Measurements from ENCODE around the gene ITIH3. TPM values are rescaled to one million over a fixed set of nuclear protein-coding genes. Genes with fewer than 3 reads are reported as not detected.

ITIH3 gene
- total RNA-seq, 3 donors from 2014 or later = 0.72 to 1.4 (median 0.89) TPM

DNA sequence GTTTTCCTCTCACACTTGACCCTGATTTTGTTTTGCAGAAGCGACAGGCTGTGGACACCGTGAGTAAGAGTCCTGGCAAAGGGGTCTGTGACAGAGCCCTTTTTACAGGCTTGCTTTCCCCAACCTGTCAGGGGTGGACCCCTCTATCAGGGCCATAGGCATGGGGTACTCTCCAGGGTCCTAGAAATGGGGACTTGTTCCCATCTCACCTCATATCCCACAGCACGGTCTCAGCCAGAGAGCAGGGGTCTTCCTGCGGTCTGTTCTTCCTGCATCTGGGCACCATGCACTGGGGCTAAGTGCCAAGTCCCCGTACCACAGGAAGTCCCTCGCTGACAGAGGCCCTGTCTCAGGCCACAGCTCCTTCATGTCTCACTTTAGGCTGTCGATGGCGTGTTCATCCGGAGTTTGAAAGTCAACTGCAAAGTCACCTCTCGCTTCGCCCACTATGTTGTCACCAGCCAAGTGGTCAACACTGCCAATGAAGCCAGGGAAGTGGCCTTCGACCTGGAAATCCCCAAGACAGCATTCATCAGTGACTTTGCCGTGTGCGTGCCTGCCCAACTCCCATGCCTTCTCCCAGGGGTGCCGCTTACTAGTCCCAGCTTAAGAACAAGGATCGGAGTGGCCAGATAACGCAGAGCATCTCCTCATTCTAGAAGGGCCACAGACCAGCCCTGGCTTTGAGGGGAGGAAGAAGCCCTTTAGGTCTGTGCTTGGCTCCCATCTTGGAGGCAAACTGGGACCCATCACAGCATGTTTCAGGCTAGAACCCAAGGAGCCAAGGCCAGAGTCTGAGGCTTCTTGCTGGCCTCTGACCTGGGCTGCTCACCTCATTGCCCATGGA lies 16.4 kb upstream of the ITIH3 start:
- no peak overlapping the region for H3K4me3 ChIP-seq
- ATAC-seq = no peak
- TF ChIP-seq, protein P1, sequence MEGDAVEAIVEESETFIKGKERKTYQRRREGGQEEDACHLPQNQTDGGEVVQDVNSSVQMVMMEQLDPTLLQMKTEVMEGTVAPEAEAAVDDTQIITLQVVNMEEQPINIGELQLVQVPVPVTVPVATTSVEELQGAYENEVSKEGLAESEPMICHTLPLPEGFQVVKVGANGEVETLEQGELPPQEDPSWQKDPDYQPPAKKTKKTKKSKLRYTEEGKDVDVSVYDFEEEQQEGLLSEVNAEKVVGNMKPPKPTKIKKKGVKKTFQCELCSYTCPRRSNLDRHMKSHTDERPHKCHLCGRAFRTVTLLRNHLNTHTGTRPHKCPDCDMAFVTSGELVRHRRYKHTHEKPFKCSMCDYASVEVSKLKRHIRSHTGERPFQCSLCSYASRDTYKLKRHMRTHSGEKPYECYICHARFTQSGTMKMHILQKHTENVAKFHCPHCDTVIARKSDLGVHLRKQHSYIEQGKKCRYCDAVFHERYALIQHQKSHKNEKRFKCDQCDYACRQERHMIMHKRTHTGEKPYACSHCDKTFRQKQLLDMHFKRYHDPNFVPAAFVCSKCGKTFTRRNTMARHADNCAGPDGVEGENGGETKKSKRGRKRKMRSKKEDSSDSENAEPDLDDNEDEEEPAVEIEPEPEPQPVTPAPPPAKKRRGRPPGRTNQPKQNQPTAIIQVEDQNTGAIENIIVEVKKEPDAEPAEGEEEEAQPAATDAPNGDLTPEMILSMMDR (IDR thresholded peaks at IDR 0.05) = no peak
- no peaks in the 10 kb centered on the region for H3K36me3 ChIP-seq (ENCODE audit: low read depth)
- DNase-seq = no peak
- no peaks in the 10 kb centered on the region for H3K9me3 ChIP-seq
- H3K4me1 ChIP-seq (ENCODE audit: low read depth) = no peaks in the 10 kb centered on the region
- intact Hi-C loops (cut with DNase I, micrococcal nuclease) = no loop called here

DNA sequence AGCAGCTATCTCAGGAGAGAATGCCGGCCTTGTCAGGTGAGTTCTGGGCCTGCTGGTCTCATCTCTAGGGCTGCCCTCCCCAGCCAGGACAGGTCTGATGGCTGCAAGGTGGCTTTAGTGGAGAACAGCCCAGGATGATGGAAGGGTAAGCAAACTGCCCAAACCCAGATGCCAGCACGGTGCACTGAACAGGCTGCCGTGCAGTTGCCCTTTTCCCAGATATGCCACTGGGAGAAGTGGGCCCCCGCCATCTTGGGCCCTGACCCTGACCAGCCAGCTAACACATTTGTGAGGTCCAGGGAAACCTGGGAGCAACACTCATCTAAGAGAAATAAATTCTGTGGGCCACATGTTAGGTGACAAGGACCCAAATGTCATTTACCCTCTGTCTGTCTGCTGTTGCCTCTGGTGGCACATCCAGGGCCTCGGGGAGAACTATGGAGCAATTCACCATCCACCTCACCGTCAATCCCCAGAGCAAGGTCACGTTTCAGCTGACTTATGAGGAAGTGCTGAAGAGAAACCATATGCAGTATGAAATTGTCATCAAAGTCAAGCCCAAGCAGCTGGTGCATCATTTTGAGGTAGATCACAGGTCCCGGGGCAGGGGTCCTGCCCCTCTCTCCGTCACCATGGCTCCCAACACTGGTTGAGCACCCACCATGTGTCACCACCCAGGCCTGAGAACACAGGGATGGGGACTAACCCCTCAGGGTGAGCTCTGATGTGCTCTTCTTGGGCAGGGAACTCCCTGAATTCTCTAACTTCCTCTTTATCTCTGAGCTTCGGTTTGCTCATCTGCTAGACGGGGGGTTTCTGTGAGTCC lies 15.4 kb upstream of the ITIH3 start:
- TF ChIP-seq, protein P1 (IDR thresholded peaks at IDR 0.05) = no peak
- no peak for DNase-seq
- intact Hi-C loops (cut with DNase I, micrococcal nuclease) = no loop called here

DNA sequence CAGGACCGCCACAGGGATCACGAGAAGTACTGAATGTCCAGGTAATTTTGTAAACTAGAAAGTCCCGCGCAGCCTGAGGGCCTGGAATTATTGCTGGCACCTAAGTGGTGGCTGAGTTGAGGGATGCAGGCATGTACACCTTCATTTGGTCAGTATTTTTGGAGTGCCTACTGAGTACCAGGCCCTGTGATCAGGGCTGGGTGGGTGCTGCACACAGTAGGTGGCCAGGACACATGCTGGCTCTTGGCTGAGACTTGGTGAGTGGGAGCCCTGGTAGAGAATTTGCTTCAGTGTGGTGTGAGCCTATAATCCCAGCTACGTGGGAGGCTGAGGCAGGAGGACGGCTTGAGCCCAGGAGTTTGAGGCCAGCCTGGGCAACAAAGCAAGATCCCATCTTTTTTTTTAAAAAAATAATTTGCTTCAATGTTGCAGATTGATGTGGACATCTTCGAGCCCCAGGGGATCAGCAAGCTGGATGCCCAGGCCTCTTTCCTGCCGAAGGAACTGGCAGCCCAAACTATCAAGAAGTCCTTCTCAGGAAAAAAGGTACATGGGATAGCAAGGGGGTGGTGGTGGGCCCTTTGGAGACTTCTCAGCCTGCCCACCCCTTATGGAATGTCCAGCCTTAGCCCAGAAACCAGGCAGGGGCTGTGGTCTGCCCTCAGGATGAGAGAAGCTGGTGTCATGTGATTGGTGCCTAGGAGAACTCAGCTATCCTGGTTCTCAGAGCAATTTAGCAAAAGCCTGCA lies 14.6 kb upstream of the ITIH3 start:
- ATAC-seq (no peak), DNase-seq (no peak)
- H3K4me1 ChIP-seq (ENCODE audit: low read depth) = no peaks in the 10 kb centered on the region
- H3K9me3 ChIP-seq = no peaks in the 10 kb centered on the region
- intact Hi-C loops (cut with DNase I, micrococcal nuclease) = no loop called here
- H3K4me3 ChIP-seq = no peak overlapping the region
- TF ChIP-seq, protein P1 (IDR thresholded peaks at IDR 0.05) = no peak
- no peaks in the 10 kb centered on the region for H3K36me3 ChIP-seq (ENCODE audit: low read depth)

More for the DNA sequence above, 15.4 kb upstream of the ITIH3 start:
- Histone ChIP-seq H3K4me3 (no peak overlapping the region), H3K36me3 (ENCODE audit: low read depth) (no peaks in the 10 kb centered on the region), H3K4me1 (ENCODE audit: low read depth) (no peaks in the 10 kb centered on the region), H3K9me3 (no peaks in the 10 kb centered on the region)
- peak; percentile 31 for ATAC-seq

DNA sequence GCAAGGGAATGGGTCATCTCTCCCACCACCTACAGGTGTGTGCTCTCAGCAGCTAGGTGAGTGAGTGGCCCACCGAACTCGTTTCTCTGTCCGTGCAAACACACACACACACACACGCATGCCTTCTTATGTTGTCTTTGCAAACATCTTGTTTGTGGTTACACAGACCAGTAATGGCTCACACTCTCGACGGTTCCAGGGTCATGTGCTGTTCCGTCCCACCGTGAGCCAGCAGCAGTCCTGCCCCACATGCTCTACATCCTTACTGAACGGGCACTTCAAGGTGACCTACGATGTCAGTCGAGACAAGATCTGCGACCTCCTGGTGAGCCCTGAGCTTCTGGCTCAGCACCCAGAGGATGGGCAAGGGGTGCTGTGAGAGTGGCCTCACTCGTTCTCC lies 12.9 kb upstream of the ITIH3 start:
- no peaks in the 10 kb centered on the region for H3K9me3 ChIP-seq
- no peak for DNase-seq
- no peak overlapping the region for H3K4me3 ChIP-seq
- intact Hi-C loops (cut with DNase I, micrococcal nuclease) = no loop called here
- TF ChIP-seq, protein P1 (IDR thresholded peaks at IDR 0.05) = no peak
- H3K36me3 ChIP-seq (ENCODE audit: low read depth) = no peaks in the 10 kb centered on the region
- no peaks in the 10 kb centered on the region for H3K4me1 ChIP-seq (ENCODE audit: low read depth)
- no peak for ATAC-seq

DNA sequence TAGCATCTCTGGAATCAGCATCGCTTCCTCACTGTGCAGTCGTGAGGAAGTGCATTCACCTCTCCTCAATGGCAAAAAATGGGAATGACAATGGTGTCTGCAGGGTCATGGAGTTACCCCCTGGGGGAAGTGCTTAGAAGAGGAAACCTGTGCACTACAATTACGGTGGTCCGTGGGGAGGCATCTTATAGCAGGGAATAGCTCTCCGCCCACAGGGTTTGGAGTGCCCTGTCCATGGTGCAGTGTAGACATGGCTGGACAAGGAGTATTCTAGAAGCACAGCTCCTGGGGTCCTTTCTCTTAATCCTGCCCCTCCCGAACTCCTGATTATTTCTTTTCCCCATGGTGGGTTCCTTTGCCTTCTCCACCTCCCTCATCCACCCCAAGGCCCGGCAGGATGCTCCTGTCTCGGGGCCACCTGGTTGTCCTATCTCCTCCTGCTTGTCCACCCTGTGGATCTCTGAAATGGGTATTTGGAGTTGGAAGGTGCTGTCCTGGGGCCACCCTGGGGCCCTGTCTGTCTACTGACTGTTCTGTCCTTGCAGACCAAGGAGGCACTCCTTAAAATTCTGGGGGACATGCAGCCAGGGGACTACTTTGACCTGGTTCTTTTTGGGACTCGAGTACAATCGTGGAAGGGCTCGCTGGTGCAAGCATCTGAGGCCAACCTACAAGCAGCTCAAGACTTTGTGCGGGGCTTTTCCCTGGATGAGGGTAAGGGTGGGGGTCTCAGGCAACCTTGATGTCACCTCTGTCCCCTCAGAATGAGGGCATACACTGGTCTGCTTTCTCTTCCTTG lies 12.0 kb upstream of the ITIH3 start:
- Histone ChIP-seq H3K4me1 (ENCODE audit: low read depth) (no peaks in the 10 kb centered on the region), H3K36me3 (ENCODE audit: low read depth) (no peaks in the 10 kb centered on the region), H3K9me3 (no peaks in the 10 kb centered on the region), H3K4me3 (no peak overlapping the region)
- intact Hi-C loops (cut with DNase I, micrococcal nuclease) = no loop called here
- ATAC-seq = no peak
- DNase-seq = peak in 1 of 3 donors; percentile 21
- TF ChIP-seq, protein P1 (IDR thresholded peaks at IDR 0.05) = no peak
